Measurements from ENCODE around the gene KRT3. TPM values are rescaled to one million over a fixed set of nuclear protein-coding genes. Genes with fewer than 3 reads are reported as not detected.

Gene KRT3
- total and polyA plus RNA-seq, 7 donors = not detected

DNA sequence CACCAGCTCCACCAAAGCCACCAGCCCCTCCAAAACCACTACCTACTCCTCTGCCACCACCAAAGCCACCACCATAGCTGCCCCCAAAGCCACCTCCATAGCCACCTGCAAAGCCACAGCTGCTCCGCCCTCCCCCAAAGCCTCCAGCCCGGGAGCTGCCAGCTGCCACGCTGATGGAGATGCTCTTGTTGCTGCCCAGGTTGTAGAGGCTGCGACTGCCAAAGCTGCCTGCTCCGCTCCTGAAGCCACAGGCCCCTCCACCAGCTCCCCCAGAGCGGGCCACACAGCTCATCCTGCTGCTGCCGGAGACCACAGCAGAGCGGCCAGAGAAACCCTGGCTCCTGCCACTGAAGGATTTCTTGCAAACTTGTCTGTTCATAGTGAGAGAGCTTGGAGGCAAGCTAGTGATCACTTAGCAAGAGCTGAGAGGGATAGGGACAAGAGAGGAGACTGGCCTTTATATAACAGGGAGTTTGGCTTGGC, 19.0 kb downstream of the KRT3 start, which contains the start of gene KRT76:
Gene KRT76 (minus strand): TSS at position 433 of the 483 bp plus-strand sequence. CDS start 54 bp downstream, at position 379.
- Histone ChIP-seq H3K4me3 (no peak within 1 kb of the TSS), H3K36me3 (ENCODE audit: insufficient read depth in 1 of 2, low read depth in 1 of 2) (no peaks in the 10 kb centered on the region), H3K9me3 (no peaks in the 10 kb centered on the region), H3K27ac (no peak within 1 kb of the TSS), H3K27me3 (ENCODE audit: insufficient read depth in 3 of 3, low read length in 2 of 3) (peaks cover 0 to 7% (median 0%) of the 10 kb centered on the region in 3 donors), H3K4me1 (no peaks in the 10 kb centered on the region)
- intact Hi-C loops (cut with DNase I) = no loop called here
- ATAC-seq = no peak
- TF ChIP-seq, protein P1, sequence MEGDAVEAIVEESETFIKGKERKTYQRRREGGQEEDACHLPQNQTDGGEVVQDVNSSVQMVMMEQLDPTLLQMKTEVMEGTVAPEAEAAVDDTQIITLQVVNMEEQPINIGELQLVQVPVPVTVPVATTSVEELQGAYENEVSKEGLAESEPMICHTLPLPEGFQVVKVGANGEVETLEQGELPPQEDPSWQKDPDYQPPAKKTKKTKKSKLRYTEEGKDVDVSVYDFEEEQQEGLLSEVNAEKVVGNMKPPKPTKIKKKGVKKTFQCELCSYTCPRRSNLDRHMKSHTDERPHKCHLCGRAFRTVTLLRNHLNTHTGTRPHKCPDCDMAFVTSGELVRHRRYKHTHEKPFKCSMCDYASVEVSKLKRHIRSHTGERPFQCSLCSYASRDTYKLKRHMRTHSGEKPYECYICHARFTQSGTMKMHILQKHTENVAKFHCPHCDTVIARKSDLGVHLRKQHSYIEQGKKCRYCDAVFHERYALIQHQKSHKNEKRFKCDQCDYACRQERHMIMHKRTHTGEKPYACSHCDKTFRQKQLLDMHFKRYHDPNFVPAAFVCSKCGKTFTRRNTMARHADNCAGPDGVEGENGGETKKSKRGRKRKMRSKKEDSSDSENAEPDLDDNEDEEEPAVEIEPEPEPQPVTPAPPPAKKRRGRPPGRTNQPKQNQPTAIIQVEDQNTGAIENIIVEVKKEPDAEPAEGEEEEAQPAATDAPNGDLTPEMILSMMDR (IDR thresholded peaks at IDR 0.05) = no peak
- no peak for DNase-seq
- 78 to 86% (median 79%) methylated on average over 8 of the region's 8 CpGs for WGBS, 3 donors

GRCh38 chr12:52776435-52776834, 19.5 kb downstream of the KRT3 start:
- 81 to 87% (median 83%) methylated on average over 5 of the region's 5 CpGs for WGBS, 3 donors
- no peak for DNase-seq
- TF ChIP-seq, protein P1 (IDR thresholded peaks at IDR 0.05) = no peak
- Histone ChIP-seq H3K36me3 (ENCODE audit: insufficient read depth in 1 of 2, low read depth in 1 of 2) (no peaks in the 10 kb centered on the region), H3K4me1 (no peaks in the 10 kb centered on the region), H3K4me3 (no peak overlapping the region), H3K27ac (no peak overlapping the region), H3K9me3 (no peaks in the 10 kb centered on the region), H3K27me3 (ENCODE audit: insufficient read depth in 3 of 3, low read length in 2 of 3) (peaks cover 0 to 7% (median 0%) of the 10 kb centered on the region in 3 donors)
- intact Hi-C loops (cut with DNase I) = no loop called here
- no peak for ATAC-seq

- Histone ChIP-seq H3K36me3 (ENCODE audit: insufficient read depth in 1 of 2, low read depth in 1 of 2) (no peaks in the 10 kb centered on the region), H3K4me1 (no peaks in the 10 kb centered on the region), H3K27ac (no peak overlapping the region), H3K9me3 (no peaks in the 10 kb centered on the region), H3K4me3 (no peak overlapping the region), H3K27me3 (ENCODE audit: insufficient read depth in 3 of 3, low read length in 2 of 3) (peaks cover 0 to 4% (median 0%) of the 10 kb centered on the region in 3 donors)
- DNase-seq (no peak), ATAC-seq (no peak)
- WGBS, 3 donors = 72 to 78% (median 74%) methylated on average over 8 of the region's 8 CpGs
- TF ChIP-seq, protein P1 (IDR thresholded peaks at IDR 0.05) = no peak
- intact Hi-C loops (cut with DNase I) = no loop called here
Observed at GRCh38 chr12:52774629-52775250, 21.2 kb downstream of the KRT3 start.

- TF ChIP-seq, protein P1 (IDR thresholded peaks at IDR 0.05) = no peak
- Histone ChIP-seq H3K27me3 (ENCODE audit: insufficient read depth in 3 of 3, low read length in 2 of 3) (peaks cover 0 to 11% (median 0%) of the 10 kb centered on the region in 3 donors), H3K4me1 (no peaks in the 10 kb centered on the region), H3K27ac (no peak overlapping the region), H3K36me3 (ENCODE audit: insufficient read depth in 1 of 2, low read depth in 1 of 2) (no peaks in the 10 kb centered on the region), H3K4me3 (no peak overlapping the region), H3K9me3 (no peaks in the 10 kb centered on the region)
- 39 to 58% (median 56%) methylated on average over 3 of the region's 3 CpGs for WGBS, 3 donors
- DNase-seq (no peak), ATAC-seq (no peak)
- intact Hi-C loops (cut with DNase I) = no loop called here
Observed at GRCh38 chr12:52772772-52773171, 23.1 kb downstream of the KRT3 start.

All from psoas muscle (tissue), 8 donors.